DOHH2 (cell line): ENCODE data around the gene CD3E.
A peak's percentile ranks its signal among the peaks of the same experiment; 100 is the strongest.

Source experiments
- H3F3A ChIP-seq: fragments of 200-600 bp; sonication (generic), shearing (Covaris generic); 2 replicates; pipeline ENCODE4 v1.6.0; 2016; ENCODE audit warnings: antibody characterized with exemption, mild to moderate bottlenecking; ENCODE audit not compliant: control insufficient read depth, insufficient read depth
- H3K27ac ChIP-seq: fragments of 200-600 bp; sonication (generic); 2 replicates; pipeline ENCODE4 v1.5.1; 2014; ENCODE audit warnings: low read depth, mild to moderate bottlenecking, low read length, moderate library complexity
- H3K27me3 ChIP-seq: fragments of 200-600 bp; sonication (generic); 2 replicates; pipeline ENCODE4 v1.6.1; 2014; ENCODE audit warnings: mild to moderate bottlenecking, low read length, mixed read lengths; ENCODE audit not compliant: control insufficient read depth
- H3K36me3 ChIP-seq: fragments of 200-600 bp; sonication (generic); 2 replicates; pipeline ENCODE4 v1.6.1; 2014; ENCODE audit warnings: mild to moderate bottlenecking, low read length, moderate library complexity, mixed read lengths; ENCODE audit not compliant: control insufficient read depth
- H3K4me1 ChIP-seq: fragments of 200-600 bp; sonication (generic); 2 replicates; pipeline ENCODE4 v1.6.1; 2014; ENCODE audit warnings: mild to moderate bottlenecking, low read length, mixed read lengths; ENCODE audit not compliant: control insufficient read depth
- H3K4me2 ChIP-seq: fragments of 200-600 bp; sonication (generic); 2 replicates; pipeline ENCODE4 v1.6.0; 2014; ENCODE audit warnings: mild to moderate bottlenecking, low read length, moderate library complexity
- H3K4me3 ChIP-seq: fragments of 200-600 bp; sonication (generic); 2 replicates; pipeline ENCODE4 v1.5.1; 2014; ENCODE audit warnings: mild to moderate bottlenecking, low read length, mixed read lengths
- H3K79me2 ChIP-seq: fragments of 200-600 bp; sonication (generic); 2 replicates; pipeline ENCODE4 v1.6.1; 2014; ENCODE audit warnings: mild to moderate bottlenecking, low read length, mixed read lengths; ENCODE audit not compliant: control insufficient read depth
- H3K9me2 ChIP-seq: fragments of 200-600 bp; sonication (generic); replicated peaks from 2 replicates; pipeline ENCODE4 v1.6.1; 2014; ENCODE audit warnings: mild to moderate bottlenecking, low read length, mixed read lengths; ENCODE audit not compliant: control insufficient read depth
- H3K9me3 ChIP-seq: fragments of 200-600 bp; sonication (generic); 2 replicates; pipeline ENCODE4 v1.6.1; 2014; ENCODE audit warnings: antibody characterized with exemption, low read length, mixed read lengths; ENCODE audit not compliant: control insufficient read depth, insufficient read depth
- H4K20me1 ChIP-seq: fragments of 200-600 bp; sonication (generic); 2 replicates; pipeline ENCODE4 v1.6.0; 2014; ENCODE audit warnings: low read depth, mild to moderate bottlenecking, antibody characterized with exemption, low read length, moderate library complexity; ENCODE audit not compliant: control insufficient read depth, insufficient read depth
- CTCF ChIP-seq: fragments of 200-600 bp; sonication (generic); IDR thresholded peaks from one replicate; pipeline ENCODE4 v1.5.1; 2014; ENCODE audit warnings: antibody characterized with exemption, mild to moderate bottlenecking, low read depth, low read length; ENCODE audit not compliant: poor library complexity, severe bottlenecking
- EZH2phosphoT487 ChIP-seq: fragments of 200-600 bp; sonication (generic); IDR thresholded peaks from 2 replicates; pipeline ENCODE4 v1.6.1; 2017; ENCODE audit warnings: borderline replicate concordance, mild to moderate bottlenecking, antibody characterized with exemption, low read length, moderate library complexity, mixed read lengths

Gene CD3E

GRCh38 chr11:118313242-118313641 lies 8.7 kb downstream of the CD3E start:
- Histone ChIP-seq H3K4me2 (peak overlapping the region; percentile 100), H3K9me3 (no peaks in the 10 kb centered on the region), H3K36me3 (peaks cover 4% of the 10 kb centered on the region; the same call in 1 of the 2 replicates), H3K27me3 (no peaks in the 10 kb centered on the region), H3K27ac (peak overlapping the region; percentile 100), H4K20me1 (no peaks in the 10 kb centered on the region), H3K79me2 (peaks cover 6% of the 10 kb centered on the region; the same call in 1 of the 2 replicates), H3F3A (peaks cover 56% of the 10 kb centered on the region), H3K4me1 (peaks cover 75% of the 10 kb centered on the region), H3K4me3 (peak overlapping the region; percentile 71), H3K9me2 (no peaks in the 10 kb centered on the region)
- TF ChIP-seq CTCF: no peak
- no peak for TF ChIP-seq EZH2phosphoT487

- Histone ChIP-seq H3K4me2 (peak overlapping the region; percentile 100), H3K4me1 (peaks cover 93% of the 10 kb centered on the region), H4K20me1 (no peaks in the 10 kb centered on the region), H3K9me2 (no peaks in the 10 kb centered on the region), H3K79me2 (peaks cover 6% of the 10 kb centered on the region; the same call in 1 of the 2 replicates), H3K36me3 (peaks cover 4% of the 10 kb centered on the region; the same call in 1 of the 2 replicates), H3K27me3 (no peaks in the 10 kb centered on the region), H3K27ac (peak overlapping the region; percentile 100), H3K4me3 (peak overlapping the region; percentile 84), H3K9me3 (no peaks in the 10 kb centered on the region), H3F3A (peaks cover 70% of the 10 kb centered on the region)
- no peak for TF ChIP-seq CTCF
- TF ChIP-seq EZH2phosphoT487: no peak
Observed at GRCh38 chr11:118314988-118315411, 10.5 kb downstream of the CD3E start.

GRCh38 chr11:118318124-118318523 lies 13.6 kb downstream of the CD3E start:
- no peaks in the 10 kb centered on the region for H3K27me3 ChIP-seq
- H3F3A ChIP-seq: peaks cover 69% of the 10 kb centered on the region
- peaks cover 95% of the 10 kb centered on the region for H3K4me1 ChIP-seq
- H3K9me2 ChIP-seq: no peaks in the 10 kb centered on the region
- no peaks in the 10 kb centered on the region for H3K9me3 ChIP-seq
- H3K36me3 ChIP-seq: peaks cover 4% of the 10 kb centered on the region; the same call in 1 of the 2 replicates
- H3K79me2 ChIP-seq: peaks cover 6% of the 10 kb centered on the region; the same call in 1 of the 2 replicates
- H4K20me1 ChIP-seq: no peaks in the 10 kb centered on the region
- no peak for TF ChIP-seq CTCF
- no peak for TF ChIP-seq EZH2phosphoT487
- H3K27ac ChIP-seq: peak overlapping the region; percentile 100
- peak overlapping the region; percentile 61 for H3K4me2 ChIP-seq
- H3K4me3 ChIP-seq: peak overlapping the region; percentile 45
